ENCODE measurements around the gene SLC24A3. TPM values are rescaled to one million over a fixed set of nuclear protein-coding genes. Genes with fewer than 3 reads are reported as not detected.

Gene SLC24A3
- polyA plus RNA-seq, 1 donor (not counting 4 experiments of a cell fraction or from before 2014, with no cell fraction given), result 0.17 TPM

DNA sequence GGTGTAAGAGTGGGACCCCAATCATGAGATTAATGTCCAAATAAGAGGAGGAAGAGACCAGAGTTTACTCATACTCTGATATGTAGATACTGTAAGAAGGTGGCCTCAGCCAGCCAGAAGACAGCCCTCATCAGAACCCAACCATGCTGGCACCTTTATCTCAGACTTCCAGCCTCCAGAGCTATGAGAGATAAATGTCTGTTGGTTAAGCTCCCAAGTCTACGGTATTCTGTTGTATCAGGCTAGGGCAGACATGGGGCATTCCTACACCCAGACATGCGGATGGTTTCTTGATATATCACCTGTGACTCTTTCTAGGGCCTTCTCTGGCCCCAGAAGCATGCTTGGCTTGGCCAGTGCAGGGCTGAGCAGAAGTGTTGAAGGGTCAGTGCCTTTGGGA lies 298.2 kb downstream of the SLC24A3 start:
- Histone ChIP-seq H2AFZ (ENCODE audit: control insufficient read depth, low read length) (no peak overlapping the region), H3K79me2 (ENCODE audit: control insufficient read depth, insufficient read depth, low read length) (no peaks in the 10 kb centered on the region), H4K20me1 (ENCODE audit: control insufficient read depth, extremely low read depth, insufficient read depth, low read length) (no peaks in the 10 kb centered on the region), H3K9me1 (ENCODE audit: control insufficient read depth, extremely low read depth, insufficient read depth, low read length) (no peaks in the 10 kb centered on the region), H3K27me3 (ENCODE audit: control insufficient read depth, extremely low read depth, insufficient read depth, low read length) (no peaks in the 10 kb centered on the region), H3K9ac (ENCODE audit: control insufficient read depth, extremely low read depth, insufficient read depth, low read length) (no peak overlapping the region), H3K9me3 (ENCODE audit: control insufficient read depth, low read depth, low read length) (no peaks in the 10 kb centered on the region), H3K4me2 (ENCODE audit: control insufficient read depth, extremely low read depth, insufficient read depth, low read depth, low read length) (no peak overlapping the region), H3K4me1 (ENCODE audit: control insufficient read depth, extremely low read depth, insufficient read depth, low read length) (no peaks in the 10 kb centered on the region), H3K36me3 (ENCODE audit: control insufficient read depth in 2 of 2, extremely low read depth in 1 of 2, insufficient read depth in 2 of 2, low read length in 2 of 2) (no peaks in the 10 kb centered on the region), H3K27ac (ENCODE audit: control insufficient read depth, insufficient read depth, low read length) (no peak overlapping the region), H3K4me3 (ENCODE audit: control insufficient read depth in 2 of 3, extremely low read depth in 1 of 3, insufficient read depth in 2 of 3, low read depth in 1 of 3, low read length in 3 of 3) (no peak overlapping the region)
- dilution Hi-C loops (cut with MboI; ENCODE audit: extremely low pct_ligation_motif_present, low sequenced_read_pairs), result no loop called here
- DNase-seq (ENCODE audit: low read depth, low spot score) (no peak), FAIRE-seq (no peak)
- TF ChIP-seq, protein P1, sequence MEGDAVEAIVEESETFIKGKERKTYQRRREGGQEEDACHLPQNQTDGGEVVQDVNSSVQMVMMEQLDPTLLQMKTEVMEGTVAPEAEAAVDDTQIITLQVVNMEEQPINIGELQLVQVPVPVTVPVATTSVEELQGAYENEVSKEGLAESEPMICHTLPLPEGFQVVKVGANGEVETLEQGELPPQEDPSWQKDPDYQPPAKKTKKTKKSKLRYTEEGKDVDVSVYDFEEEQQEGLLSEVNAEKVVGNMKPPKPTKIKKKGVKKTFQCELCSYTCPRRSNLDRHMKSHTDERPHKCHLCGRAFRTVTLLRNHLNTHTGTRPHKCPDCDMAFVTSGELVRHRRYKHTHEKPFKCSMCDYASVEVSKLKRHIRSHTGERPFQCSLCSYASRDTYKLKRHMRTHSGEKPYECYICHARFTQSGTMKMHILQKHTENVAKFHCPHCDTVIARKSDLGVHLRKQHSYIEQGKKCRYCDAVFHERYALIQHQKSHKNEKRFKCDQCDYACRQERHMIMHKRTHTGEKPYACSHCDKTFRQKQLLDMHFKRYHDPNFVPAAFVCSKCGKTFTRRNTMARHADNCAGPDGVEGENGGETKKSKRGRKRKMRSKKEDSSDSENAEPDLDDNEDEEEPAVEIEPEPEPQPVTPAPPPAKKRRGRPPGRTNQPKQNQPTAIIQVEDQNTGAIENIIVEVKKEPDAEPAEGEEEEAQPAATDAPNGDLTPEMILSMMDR (optimal IDR thresholded peaks at IDR 0.05 in 1 of 3, IDR thresholded peaks at IDR 0.05 in 1 of 3, conservative IDR thresholded peaks at IDR 0.05 in 1 of 3; ENCODE audit: extremely low read depth in 1 of 3, insufficient read depth in 2 of 3, low read length in 3 of 3), result no peak

DNA sequence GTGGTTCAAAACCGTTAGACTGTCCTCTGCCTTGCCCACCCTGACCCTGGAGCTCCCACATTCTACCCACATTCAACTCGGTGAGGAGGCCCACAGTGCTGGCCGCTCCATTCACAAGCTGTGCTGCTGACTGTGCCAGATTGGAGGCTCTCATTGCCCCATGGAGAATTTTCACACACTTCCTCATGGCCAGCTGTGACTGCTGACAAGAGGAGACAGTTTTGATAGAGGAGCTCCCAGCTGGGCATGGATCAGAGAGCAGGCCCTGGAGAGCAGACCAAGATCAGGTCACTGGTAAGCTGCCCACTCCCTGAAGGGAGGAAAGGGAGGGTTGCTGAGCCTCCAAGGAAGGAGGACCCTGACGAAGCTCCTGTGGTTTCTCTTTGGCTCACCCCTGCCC lies 299.5 kb downstream of the SLC24A3 start:
- no peak for FAIRE-seq
- H3K36me3 ChIP-seq (ENCODE audit: control insufficient read depth in 2 of 2, extremely low read depth in 1 of 2, insufficient read depth in 2 of 2, low read length in 2 of 2), result no peaks in the 10 kb centered on the region
- no peaks in the 10 kb centered on the region for H3K27me3 ChIP-seq (ENCODE audit: control insufficient read depth, extremely low read depth, insufficient read depth, low read length)
- dilution Hi-C loops (cut with MboI; ENCODE audit: extremely low pct_ligation_motif_present, low sequenced_read_pairs), result no loop called here
- H3K79me2 ChIP-seq (ENCODE audit: control insufficient read depth, insufficient read depth, low read length), result no peaks in the 10 kb centered on the region
- DNase-seq (ENCODE audit: low read depth, low spot score), result no peak
- H4K20me1 ChIP-seq (ENCODE audit: control insufficient read depth, extremely low read depth, insufficient read depth, low read length), result no peaks in the 10 kb centered on the region
- no peaks in the 10 kb centered on the region for H3K4me1 ChIP-seq (ENCODE audit: control insufficient read depth, extremely low read depth, insufficient read depth, low read length)
- H3K4me2 ChIP-seq (ENCODE audit: control insufficient read depth, extremely low read depth, insufficient read depth, low read depth, low read length), result no peak overlapping the region
- no peak overlapping the region for H2AFZ ChIP-seq (ENCODE audit: control insufficient read depth, low read length)
- TF ChIP-seq, protein P1 (optimal IDR thresholded peaks at IDR 0.05 in 1 of 3, IDR thresholded peaks at IDR 0.05 in 1 of 3, conservative IDR thresholded peaks at IDR 0.05 in 1 of 3; ENCODE audit: extremely low read depth in 1 of 3, insufficient read depth in 2 of 3, low read length in 3 of 3), result no peak
- TF ChIP-seq EZH2 (IDR thresholded peaks at IDR 0.05; ENCODE audit: low read length), result no peak
- no peak overlapping the region for H3K4me3 ChIP-seq (ENCODE audit: control insufficient read depth in 2 of 3, extremely low read depth in 1 of 3, insufficient read depth in 2 of 3, low read depth in 1 of 3, low read length in 3 of 3)
- no peak overlapping the region for H3K27ac ChIP-seq (ENCODE audit: control insufficient read depth, insufficient read depth, low read length)
- no peak overlapping the region for H3K9ac ChIP-seq (ENCODE audit: control insufficient read depth, extremely low read depth, insufficient read depth, low read length)
- H3K9me3 ChIP-seq (ENCODE audit: control insufficient read depth, low read depth, low read length), result no peaks in the 10 kb centered on the region
- H3K9me1 ChIP-seq (ENCODE audit: control insufficient read depth, extremely low read depth, insufficient read depth, low read length), result no peaks in the 10 kb centered on the region
